Vagina (tissue), 2 donors: ENCODE data around the gene QRICH2.
A peak's percentile ranks its signal among the peaks of the same experiment; 100 is the strongest.

ENCODE experiments used
- CTCF ChIP-seq, 3 experiments: fragments of 450-650 bp in 2 of 3; fragments of 200-600 bp in 1 of 3; sonication (generic) in 1 of 3; IDR thresholded peaks; one replicate each; pipeline ENCODE4 v1.5.1; 2017 to 2019; ENCODE audit warnings: antibody characterized with exemption in 3 of 3, mild to moderate bottlenecking in 2 of 3, moderate library complexity in 2 of 3
- POLR2A ChIP-seq, 2 donors: fragments of 450-650 bp; IDR thresholded peaks; one replicate each; pipeline ENCODE4 v1.6.1; 2017; ENCODE audit warnings: antibody characterized with exemption in 2 of 2, mild to moderate bottlenecking in 2 of 2, moderate library complexity in 2 of 2
- POLR2AphosphoS5 ChIP-seq, 2 donors: sonication (generic); formaldehyde crosslinking; IDR thresholded peaks; one replicate each; pipeline ENCODE4 v1.9.0; 2017; ENCODE audit warnings: antibody characterized with exemption in 2 of 2, mild to moderate bottlenecking in 2 of 2, low read depth in 1 of 2; ENCODE audit not compliant: insufficient read depth in 1 of 2

GRCh38 chr17:76240461-76241203 lies 67.4 kb downstream of the QRICH2 start, which contains the start of gene RNF157:
- TF ChIP-seq CTCF (IDR thresholded peaks at IDR 0.05) (no peak), POLR2AphosphoS5 (IDR thresholded peaks at IDR 0.05; ENCODE audit: insufficient read depth in 1 of 2, low read depth in 1 of 2) (peak in 1 of 2 donors; percentile 58), POLR2A (IDR thresholded peaks at IDR 0.05) (no peak)
